Ishikawa (cell line): ENCODE results near the gene ZCCHC24.

Experiments used
- YY1 ChIP-seq: IDR thresholded peaks from 2 replicates; pipeline ENCODE4 v1.6.1; 2012; ENCODE audit warnings: low read depth
- TF ChIP-seq, protein P1 (sequence below): IDR thresholded peaks from 2 replicates; pipeline ENCODE4 v1.6.1; 2012
- TF ChIP-seq, protein P2 (sequence below): IDR thresholded peaks from 2 replicates; pipeline ENCODE4 v1.6.1; 2012; ENCODE audit warnings: low read depth, mild to moderate bottlenecking

DNA sequence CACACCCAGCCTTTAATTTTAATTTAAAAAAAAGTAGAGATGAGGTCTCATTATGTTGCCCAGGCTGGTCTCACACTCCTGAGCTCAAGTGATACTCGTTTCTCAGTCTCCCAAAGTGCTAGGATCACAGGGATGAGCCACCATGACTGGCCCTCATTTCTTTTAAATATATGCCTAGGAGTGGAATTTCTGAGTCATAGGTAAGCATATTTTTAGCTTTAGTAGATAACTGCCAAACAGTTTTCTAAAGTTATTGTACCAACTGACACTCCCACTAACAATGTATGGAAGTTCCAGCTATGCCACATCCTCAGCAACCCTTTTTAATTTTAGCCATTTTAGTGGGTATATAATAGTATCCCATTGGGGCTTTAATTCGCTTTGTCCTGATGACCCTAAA is 111.9 kb downstream of the ZCCHC24 start:
- TF ChIP-seq YY1 = no peak
- TF ChIP-seq, protein P1, sequence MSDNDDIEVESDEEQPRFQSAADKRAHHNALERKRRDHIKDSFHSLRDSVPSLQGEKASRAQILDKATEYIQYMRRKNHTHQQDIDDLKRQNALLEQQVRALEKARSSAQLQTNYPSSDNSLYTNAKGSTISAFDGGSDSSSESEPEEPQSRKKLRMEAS = no peak
- TF ChIP-seq, protein P2, sequence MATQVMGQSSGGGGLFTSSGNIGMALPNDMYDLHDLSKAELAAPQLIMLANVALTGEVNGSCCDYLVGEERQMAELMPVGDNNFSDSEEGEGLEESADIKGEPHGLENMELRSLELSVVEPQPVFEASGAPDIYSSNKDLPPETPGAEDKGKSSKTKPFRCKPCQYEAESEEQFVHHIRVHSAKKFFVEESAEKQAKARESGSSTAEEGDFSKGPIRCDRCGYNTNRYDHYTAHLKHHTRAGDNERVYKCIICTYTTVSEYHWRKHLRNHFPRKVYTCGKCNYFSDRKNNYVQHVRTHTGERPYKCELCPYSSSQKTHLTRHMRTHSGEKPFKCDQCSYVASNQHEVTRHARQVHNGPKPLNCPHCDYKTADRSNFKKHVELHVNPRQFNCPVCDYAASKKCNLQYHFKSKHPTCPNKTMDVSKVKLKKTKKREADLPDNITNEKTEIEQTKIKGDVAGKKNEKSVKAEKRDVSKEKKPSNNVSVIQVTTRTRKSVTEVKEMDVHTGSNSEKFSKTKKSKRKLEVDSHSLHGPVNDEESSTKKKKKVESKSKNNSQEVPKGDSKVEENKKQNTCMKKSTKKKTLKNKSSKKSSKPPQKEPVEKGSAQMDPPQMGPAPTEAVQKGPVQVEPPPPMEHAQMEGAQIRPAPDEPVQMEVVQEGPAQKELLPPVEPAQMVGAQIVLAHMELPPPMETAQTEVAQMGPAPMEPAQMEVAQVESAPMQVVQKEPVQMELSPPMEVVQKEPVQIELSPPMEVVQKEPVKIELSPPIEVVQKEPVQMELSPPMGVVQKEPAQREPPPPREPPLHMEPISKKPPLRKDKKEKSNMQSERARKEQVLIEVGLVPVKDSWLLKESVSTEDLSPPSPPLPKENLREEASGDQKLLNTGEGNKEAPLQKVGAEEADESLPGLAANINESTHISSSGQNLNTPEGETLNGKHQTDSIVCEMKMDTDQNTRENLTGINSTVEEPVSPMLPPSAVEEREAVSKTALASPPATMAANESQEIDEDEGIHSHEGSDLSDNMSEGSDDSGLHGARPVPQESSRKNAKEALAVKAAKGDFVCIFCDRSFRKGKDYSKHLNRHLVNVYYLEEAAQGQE = no peak
